K562 (cell line): ENCODE measurements around the gene GYG1. TPM values are rescaled to one million over a fixed set of nuclear protein-coding genes. Genes with fewer than 3 reads are reported as not detected.

Experiments
- ARID4B ChIP-seq: sonication (generic); formaldehyde crosslinking; IDR thresholded peaks from 2 replicates; pipeline ENCODE4 v1.8.0; 2022; ENCODE audit warnings: mild to moderate bottlenecking, missing genetic modification reagents
- C11orf30 ChIP-seq: fragments of 450-650 bp; IDR thresholded peaks from 2 replicates; pipeline ENCODE4 v1.6.1; 2016; ENCODE audit warnings: low read depth, mild to moderate bottlenecking
- CTCF ChIP-seq, 3 experiments: IDR thresholded peaks in 2 of 3; conservative IDR thresholded peaks in 1 of 3; 2 replicates each; pipeline ENCODE4 v1.5.1; 2011 to 2012; ENCODE audit warnings: low read length in 3 of 3, mild to moderate bottlenecking in 3 of 3, control low read depth in 2 of 3, improper control_type of control experiment in 1 of 3, inconsistent platforms in 1 of 3, low read depth in 1 of 3, mixed read lengths in 1 of 3, moderate library complexity in 1 of 3; ENCODE audit not compliant: insufficient read depth in 2 of 3
- ETS1 ChIP-seq: conservative IDR thresholded peaks from 2 replicates; pipeline ENCODE4 v1.6.1; 2011; ENCODE audit warnings: low read depth, mild to moderate bottlenecking, low read length; ENCODE audit not compliant: control insufficient read depth
- FOXK2 ChIP-seq, 2 experiments: fragments of 450-650 bp; IDR thresholded peaks in 1 of 2; conservative IDR thresholded peaks in 1 of 2; 2 replicates each; pipeline ENCODE4 v1.6.1; 2016; ENCODE audit warnings: low read depth in 2 of 2, mild to moderate bottlenecking in 1 of 2
- PKNOX1 ChIP-seq: fragments of 450-650 bp; IDR thresholded peaks from 2 replicates; pipeline ENCODE4 v1.6.1; 2016
- RBM15 ChIP-seq: fragments of 200-400 bp; formaldehyde crosslinking; IDR thresholded peaks from 2 replicates; pipeline ENCODE4 v1.6.1; 2018; ENCODE audit warnings: mild to moderate bottlenecking, low read length, moderate library complexity; ENCODE audit not compliant: insufficient read depth
- THAP12 ChIP-seq: fragments of 250-450 bp; sonication (Bioruptor Pico); IDR thresholded peaks from 2 replicates; pipeline ENCODE4 v1.9.0; 2021; ENCODE audit warnings: mild to moderate bottlenecking, inconsistent platforms
- ZBTB9 ChIP-seq: fragments of 450-650 bp; formaldehyde crosslinking; IDR thresholded peaks from 2 replicates; pipeline ENCODE4 v1.4.0; 2020; ENCODE audit warnings: mild to moderate bottlenecking, moderate library complexity
- polyA plus RNA-seq, 8 experiments: library from polyadenylated mRNA; depleted of rRNA in 4 of 8; stranded (reverse) in 5 of 8; unstranded in 3 of 8; fragments of >200 nt; fragmentation: Nextera tagmentation in 2 of 8; fragmentation: Illumina TruSeq in 1 of 8; extraction: Ambion mirVana in 2 of 8; extraction: Trizol in 1 of 8; gene quantifications; 2 replicates each; pipeline versions ENCODE4 v1.2.1 to v1.2.3, GENCODE V29; 2011 to 2014; ENCODE audit warnings: inconsistent platforms in 1 of 8, missing spikeins in 1 of 8
- total RNA-seq, 7 experiments: library from RNA; depleted of rRNA in 6 of 7; stranded (reverse); fragments of >200 nt in 6 of 7; fragmentation: Illumina TruSeq in 2 of 7; extraction: Trizol in 2 of 7; gene quantifications; 2 replicates each; pipeline versions ENCODE4 v1.2.1 to v1.2.3, GENCODE V29; 2011 to 2021; ENCODE audit warnings: low replicate concordance in 1 of 7

The GYG1 gene
- total and polyA plus RNA-seq, 9 of the 15 experiments (the other 6 are each of a cell fraction or from before 2014, with no cell fraction given), result 14.6 to 38.4 (median 24.6) TPM

GRCh38 chr3:148943506-148944205, 47.7 kb upstream of the GYG1 start (continued):
- no peak for TF ChIP-seq ETS1
- no peak for TF ChIP-seq THAP12 (CRISPR knock-in tag)
- TF ChIP-seq ZBTB9 (CRISPR knock-in tag), result no peak
- TF ChIP-seq PKNOX1, result peak; percentile 85
- peak; percentile 84 for TF ChIP-seq C11orf30
- TF ChIP-seq FOXK2 (conservative IDR thresholded peaks at IDR 0.05 in 1 of 2, IDR thresholded peaks at IDR 0.05 in 1 of 2; ENCODE audit: low read depth in 2 of 2), result peak; percentile 77 to 83; a peak in 3 of 4 replicates
- TF ChIP-seq RBM15, result no peak
- TF ChIP-seq ARID4B, result no peak
- peak; percentile 64 to 86 (median 75) for TF ChIP-seq CTCF (IDR thresholded peaks at IDR 0.05 in 2 of 3, conservative IDR thresholded peaks at IDR 0.05 in 1 of 3; ENCODE audit: insufficient read depth in 2 of 3, low read depth in 1 of 3, low read length in 3 of 3)
